GM12801 (cell line): ENCODE data around the gene PCBP3.

ENCODE experiments used
- TF ChIP-seq, protein P1 (sequence below): IDR thresholded peaks from one replicate; pipeline ENCODE4 v1.5.1; 2011; ENCODE audit warnings: control low read depth; ENCODE audit not compliant: insufficient read length; ENCODE audit errors: extremely low read depth

PCBP3 gene

DNA sequence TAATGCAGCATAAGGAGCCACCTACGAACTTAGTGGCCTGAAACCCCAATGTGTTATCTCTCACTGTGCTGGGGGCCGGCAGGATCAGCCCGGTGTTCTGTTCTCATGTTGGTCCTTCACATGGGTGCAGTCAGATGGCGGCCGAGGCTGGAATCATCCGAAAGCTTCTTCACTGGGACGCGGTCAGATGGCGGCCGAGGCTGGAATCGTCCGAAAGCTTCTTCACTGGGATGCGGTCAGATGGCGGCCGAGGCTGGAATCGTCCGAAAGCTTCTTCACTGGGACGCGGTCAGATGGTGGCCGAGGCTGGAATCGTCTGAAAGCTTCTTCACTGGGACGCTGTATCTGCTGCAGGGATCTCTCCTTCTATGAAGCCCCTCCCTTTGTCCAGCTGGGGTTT lies 12.6 kb upstream of the PCBP3 start:
- TF ChIP-seq, protein P1, sequence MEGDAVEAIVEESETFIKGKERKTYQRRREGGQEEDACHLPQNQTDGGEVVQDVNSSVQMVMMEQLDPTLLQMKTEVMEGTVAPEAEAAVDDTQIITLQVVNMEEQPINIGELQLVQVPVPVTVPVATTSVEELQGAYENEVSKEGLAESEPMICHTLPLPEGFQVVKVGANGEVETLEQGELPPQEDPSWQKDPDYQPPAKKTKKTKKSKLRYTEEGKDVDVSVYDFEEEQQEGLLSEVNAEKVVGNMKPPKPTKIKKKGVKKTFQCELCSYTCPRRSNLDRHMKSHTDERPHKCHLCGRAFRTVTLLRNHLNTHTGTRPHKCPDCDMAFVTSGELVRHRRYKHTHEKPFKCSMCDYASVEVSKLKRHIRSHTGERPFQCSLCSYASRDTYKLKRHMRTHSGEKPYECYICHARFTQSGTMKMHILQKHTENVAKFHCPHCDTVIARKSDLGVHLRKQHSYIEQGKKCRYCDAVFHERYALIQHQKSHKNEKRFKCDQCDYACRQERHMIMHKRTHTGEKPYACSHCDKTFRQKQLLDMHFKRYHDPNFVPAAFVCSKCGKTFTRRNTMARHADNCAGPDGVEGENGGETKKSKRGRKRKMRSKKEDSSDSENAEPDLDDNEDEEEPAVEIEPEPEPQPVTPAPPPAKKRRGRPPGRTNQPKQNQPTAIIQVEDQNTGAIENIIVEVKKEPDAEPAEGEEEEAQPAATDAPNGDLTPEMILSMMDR, result no peak

GRCh38 chr21:45631540-45631939 lies 12.0 kb upstream of the PCBP3 start:
- TF ChIP-seq, protein P1, result no peak

DNA sequence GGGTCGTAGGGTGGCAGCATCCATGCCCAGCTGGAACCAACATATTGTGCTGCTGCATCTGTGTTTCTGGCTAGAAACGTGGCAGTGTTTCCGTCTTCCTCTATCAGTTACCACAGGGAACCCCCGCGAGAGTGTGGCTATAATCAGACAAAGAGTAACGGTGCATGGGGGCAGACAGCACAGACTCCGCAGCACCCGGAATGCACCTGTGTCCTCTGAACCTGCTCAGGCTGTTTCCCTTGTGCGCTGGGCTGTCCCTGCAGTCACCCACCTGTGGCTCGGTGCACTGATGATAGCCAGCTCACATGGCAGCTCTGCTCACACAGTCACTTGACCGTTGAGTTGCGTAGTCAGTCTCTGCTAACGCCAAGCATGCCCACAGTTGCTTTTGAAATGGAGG lies 11.4 kb upstream of the PCBP3 start:
- TF ChIP-seq, protein P1, result no peak

GRCh38 chr21:45632637-45633251 lies 10.8 kb upstream of the PCBP3 start:
- TF ChIP-seq, protein P1, result no peak

- TF ChIP-seq, protein P1, result no peak
Observed at GRCh38 chr21:45634511-45635183, 8.9 kb upstream of the PCBP3 start.

DNA sequence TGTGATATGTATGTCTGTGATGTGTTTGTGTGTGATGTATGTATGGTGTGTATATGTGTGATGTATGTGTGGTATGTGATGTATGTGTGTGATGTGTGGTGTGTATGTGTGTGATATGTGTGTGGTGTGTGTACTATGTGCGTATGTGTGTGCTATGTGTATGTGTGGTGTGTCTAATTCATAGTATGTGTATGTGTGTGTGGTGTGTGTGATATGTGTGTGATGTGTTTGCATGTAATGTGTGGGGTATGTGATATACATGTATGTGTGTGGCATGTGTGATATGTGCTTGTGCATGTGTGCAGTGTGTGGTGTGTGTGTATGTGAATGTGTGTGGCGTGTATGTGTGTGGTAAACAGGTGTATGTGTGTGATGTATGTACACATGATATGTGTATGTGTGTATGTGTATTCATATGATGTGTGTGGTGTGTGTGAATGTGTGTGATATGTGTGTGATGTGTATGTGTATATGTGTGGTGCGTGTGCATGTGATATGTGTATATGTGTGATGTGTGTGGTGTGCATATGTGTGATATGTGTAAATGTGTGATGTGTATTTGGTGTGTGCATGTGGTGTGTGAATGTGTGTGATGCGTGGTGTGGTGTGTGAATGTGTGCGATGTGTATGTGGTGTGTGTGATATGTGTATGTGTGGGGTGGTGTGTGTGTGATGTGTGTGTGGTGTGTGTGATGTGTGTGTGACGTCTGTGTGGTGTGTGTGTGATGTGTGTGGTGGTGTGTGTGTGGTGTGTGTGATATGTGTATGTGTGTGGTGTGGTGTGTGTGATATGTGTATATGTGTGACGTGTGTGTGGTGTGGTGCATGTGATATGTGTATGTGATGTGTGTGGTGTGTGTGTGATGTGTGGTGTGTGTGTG lies 8.0 kb upstream of the PCBP3 start:
- TF ChIP-seq, protein P1, result no peak

DNA sequence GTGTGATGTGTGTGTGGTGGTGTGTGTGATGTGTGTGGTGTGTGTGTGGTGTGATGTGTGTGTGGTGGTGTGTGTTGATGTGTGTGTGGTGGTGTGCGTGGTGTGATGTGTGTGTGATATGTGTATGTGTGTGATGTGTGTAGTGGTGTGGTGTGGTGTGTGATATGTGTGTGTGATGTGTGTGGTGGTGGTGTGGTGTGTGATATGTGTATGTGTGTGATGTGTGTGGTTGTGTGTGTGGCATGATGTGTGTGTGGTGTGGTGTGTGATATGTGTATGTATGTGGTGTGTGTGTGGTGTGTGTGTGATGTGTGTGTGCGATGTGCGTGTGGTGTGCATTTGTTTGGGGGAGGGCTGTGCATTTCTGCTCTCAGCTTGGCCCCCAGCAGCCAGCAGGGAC lies 7.1 kb upstream of the PCBP3 start:
- TF ChIP-seq, protein P1, result no peak
